G401 (cell line): Measurements from ENCODE around the gene KIRREL2. TPM values are rescaled to one million over a fixed set of nuclear protein-coding genes. Genes with fewer than 3 reads are reported as not detected.
A peak's percentile ranks its signal among the peaks of the same experiment; 100 is the strongest.
"Not testable (repeated sequence)": the region's sequence is repeated elsewhere in the genome, so short reads cannot be mapped to it uniquely, and the experiment has no call there.

Experiments used
- DNase-seq: peaks from one replicate; pipeline ENCODE4 v3.0.0-alpha.2; 2015; ENCODE audit warnings: low spot score
- in situ Hi-C: cut with HindIII; loops from 2 replicates; pipeline ENCODE4 v1.10.0; 2016; ENCODE audit warnings: low sequenced_read_pairs, mixed read lengths
- total RNA-seq: library from RNA; depleted of rRNA; stranded (reverse); fragments of >200 nt; shearing (Covaris generic); gene quantifications from 2 replicates; pipeline ENCODE4 v1.2.3, GENCODE V29; 2014

Gene KIRREL2
- total RNA-seq, 1 experiment from 2014 or later, result 5.2 TPM

DNA sequence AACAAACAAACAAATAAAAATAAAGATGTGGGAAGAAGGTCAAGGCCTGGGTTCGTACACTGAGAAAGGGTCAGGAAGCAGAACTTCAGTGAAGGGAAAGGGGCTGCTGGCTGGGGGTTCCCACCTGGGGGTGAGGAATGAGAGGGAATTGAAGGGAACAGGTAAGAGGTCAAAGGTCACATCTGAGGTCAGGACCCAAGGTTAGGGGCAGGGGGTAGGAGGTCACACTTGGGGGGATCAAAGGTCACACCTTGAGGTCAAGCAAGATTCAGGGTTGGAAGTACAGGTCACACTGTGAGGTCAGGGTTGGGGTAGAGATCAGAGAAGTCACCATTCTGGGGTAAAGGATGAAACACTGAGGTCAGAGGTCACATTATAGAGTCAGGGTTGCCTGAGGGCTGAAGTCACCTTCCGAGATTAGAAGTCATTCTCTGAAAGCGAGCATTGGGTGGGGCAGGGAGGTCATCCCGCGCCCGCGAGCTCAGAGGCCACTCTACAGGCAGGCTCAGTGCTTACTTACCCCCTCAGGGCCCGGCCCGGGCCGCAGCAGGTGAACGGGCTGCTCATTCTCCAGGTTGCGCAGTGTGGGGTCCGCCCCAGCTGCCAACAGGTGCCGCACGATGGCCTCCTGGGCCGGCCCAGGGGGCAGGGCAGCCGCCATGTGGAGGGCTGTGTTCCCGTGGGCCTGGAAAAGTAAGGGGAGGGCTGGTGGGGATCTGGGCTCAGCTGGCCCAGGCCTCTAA is 32.8 kb downstream of the KIRREL2 start:
- DNase-seq, result no peak
- in situ Hi-C loops, result no loop called here

DNA sequence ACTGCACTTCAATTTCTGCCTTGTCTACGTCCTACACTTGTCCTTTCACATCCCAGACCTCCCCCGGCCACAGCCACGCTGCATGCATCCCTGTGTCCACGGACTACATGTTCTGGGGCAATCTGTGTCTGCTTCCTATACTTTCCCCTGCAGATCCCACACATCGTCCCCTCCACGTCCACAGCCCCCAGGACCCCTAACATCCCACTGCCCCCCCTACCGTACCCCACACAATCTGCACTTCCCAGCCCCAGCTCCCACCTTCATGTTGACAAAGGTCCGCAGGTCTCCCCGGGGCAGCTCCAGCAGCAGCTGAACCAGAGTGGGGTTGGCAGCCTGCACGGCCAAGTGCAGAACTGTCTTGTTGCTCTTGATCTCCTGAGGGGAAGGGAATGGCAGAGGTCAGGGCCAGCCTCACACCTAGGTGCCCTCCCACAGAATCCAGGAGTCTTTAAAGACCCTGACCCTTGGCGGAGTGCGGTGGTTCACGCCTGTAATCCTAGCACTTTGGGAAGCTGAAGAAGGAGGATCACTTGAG is 33.5 kb downstream of the KIRREL2 start:
- in situ Hi-C loops, result no loop called here
- DNase-seq, result no peak

DNA sequence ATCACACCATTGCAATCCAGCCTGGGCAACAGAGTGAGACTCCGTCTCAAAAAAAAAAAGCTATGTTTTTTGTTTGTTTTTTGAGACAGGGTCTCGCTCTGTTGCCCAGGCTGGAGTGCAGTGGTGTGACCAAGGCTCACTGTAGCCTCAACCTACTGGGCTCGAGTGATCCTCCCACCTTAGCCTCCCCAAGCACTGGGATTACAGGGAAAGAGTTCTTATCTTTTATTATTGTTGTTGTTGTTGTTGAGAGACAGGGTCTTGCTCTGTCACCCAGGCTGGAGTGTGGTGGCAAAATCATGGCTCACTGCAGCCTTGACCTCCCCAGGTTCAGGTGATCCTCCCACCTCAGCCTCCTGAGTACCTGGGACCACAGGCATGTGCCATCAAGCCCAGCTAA is 35.1 kb downstream of the KIRREL2 start:
- DNase-seq, in situ Hi-C loops: not testable (repeated sequence)

DNA sequence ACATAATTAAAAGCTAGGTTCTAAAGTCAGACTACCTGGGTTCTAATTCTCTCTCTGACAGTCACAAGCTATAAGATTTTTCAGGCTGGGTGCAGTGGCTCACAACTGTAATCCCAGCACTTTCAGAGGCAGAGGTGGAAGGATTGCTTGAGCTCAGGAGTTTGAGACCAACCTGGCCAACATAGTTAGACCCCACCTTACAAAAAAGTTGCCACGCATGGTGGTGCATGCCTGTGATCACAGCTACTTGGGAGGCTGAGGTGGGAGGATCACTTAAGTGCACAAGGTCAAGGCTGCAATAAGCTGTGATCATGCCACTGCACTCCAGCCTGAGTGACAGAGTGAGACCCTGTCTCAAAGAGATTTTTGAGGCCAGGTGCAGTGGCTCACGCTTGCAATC is 37.6 kb downstream of the KIRREL2 start:
- DNase-seq, result no peak
- in situ Hi-C loops, result no loop called here

DNA sequence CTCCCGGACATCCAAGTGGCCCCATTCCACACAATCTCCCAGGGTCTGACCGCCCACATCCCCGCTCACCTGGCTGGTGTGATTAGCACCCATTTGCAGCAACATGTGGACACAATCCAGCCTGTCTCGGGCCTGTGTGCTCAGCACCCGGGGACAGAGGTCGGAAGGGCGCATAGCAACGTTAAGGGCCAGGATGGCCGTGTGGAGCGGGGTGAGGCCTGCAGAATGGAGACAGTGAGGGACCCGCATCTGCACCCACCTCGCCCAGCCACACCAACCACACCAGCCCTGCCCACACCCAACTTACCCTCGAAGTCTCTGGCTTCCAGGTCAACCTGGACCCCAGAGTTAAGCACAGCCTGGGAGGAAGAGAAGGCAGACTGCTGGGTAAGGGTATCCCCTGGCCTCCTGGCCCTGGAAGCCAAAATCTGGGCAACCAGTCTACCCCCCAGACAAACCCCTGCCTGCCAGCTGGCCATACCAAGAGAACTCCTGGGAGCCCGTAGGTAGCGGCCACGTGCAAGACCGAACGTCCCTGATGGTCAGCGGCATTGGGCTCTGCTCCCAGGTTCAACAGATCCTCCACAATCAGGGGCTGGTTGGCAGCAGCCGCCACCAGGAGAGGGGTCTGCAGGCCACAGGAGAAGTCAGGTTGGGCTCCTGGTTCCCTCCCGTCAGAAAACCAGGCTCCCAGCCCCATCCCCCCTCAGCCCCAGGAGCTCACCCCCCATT is 39.4 kb downstream of the KIRREL2 start:
- in situ Hi-C loops, result no loop called here
- no peak for DNase-seq

DNA sequence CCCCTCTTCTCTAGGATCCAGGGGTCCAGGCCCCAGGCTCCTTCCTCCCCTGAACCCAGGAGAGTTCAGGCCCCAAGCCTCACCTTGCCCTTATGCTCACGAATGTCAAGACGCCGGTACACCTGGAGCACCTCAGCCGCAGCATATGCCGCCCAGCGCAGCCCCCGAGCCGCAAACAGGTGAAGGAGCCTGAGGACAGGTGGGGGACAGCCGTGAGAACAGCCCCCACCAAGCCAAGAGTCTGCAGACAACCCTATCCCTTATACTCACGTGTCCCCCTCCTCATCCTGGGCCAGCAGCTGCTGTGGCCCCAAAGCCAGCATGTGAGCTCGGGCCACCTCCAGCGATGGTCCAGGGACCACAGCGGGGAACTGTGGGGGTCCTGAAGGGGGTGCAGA is 39.9 kb downstream of the KIRREL2 start:
- no peak for DNase-seq
- in situ Hi-C loops, result no loop called here

DNA sequence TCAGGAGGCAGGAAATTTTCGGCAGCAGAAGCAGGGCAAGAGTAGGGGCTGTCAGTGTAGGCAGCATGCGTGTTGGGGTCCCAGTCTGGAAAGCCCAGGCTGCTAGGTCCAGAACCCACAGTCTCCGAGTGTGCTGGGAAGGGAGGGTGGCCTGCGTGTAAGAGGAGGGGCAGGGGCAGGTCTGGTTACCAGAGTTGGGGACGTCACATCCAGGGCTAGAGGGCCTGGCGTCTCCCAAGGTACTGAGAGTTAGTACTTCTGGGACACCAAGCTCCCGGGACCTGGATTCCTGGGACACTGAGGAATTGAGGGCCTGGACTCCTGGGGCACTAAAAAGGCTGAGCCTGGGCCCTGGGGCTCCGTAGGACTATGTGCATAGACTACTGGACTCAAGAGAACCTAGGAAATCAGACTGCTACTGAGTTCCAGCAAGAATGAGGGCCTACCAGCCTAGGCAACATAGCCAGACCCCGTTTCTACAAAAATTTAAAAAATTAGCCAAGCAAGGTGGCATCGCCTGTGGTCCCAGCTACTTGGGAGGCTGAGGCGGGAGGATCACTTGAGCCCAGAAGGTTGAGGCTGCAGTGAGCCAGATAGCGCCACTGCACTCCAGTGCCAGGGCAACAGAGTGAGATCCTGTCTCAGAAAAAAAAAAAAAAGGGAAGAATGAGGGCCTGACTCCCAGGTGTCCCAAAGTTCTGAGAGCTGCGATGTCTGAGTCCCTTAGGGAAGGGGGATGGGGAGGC is 41.2 kb downstream of the KIRREL2 start:
- DNase-seq, result no peak
- in situ Hi-C loops, result no loop called here

DNA sequence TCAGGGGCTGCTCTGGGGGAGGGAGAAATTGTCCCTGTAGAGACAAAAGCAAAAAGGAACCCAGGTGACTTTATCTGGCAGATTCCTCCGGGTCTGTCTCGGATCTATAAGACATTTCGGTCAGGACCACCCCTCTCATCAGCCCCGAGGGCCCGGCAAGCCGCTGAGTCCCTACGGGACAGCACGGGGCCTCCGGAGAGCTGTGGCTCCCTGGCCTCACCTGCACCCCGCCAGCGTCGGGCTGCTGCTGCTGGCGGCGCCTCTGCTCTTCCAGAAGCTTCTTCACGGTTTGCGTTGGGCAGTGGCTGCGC is 41.7 kb downstream of the KIRREL2 start:
- DNase-seq, result no peak

DNA sequence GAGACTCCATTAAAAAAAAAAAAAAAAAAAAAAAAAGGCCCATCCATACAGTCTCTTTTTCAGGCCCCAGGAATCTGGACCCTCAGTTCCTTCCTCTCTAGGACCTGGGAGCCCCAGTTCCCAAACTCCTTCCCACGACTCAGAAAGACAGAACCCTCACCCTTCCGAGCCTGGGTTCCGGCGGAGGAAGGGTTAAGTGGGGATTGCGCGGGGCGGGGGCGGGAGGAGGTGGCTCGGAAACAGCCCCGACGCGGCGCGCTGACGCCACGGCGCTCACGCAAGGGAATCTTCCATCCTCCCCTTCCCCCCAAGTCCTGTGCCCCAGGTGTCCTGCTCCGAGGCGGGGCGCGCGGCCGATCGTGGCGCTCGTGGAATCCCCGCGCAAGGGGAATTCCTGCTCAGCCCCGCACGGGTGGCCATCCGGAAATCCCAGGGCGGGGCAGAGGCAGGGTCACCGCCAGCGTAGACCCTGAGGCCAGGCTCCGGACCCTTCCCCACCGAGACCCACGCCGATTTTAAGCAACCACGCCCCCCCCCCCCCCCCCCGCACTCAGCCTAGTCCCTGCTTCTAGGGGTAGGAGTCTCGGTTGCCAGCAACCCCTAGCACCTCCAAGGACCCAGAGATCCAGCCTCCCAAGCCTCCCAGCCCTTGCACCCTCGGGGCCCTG is 43.0 kb downstream of the KIRREL2 start:
- DNase-seq, result peak; percentile 93
- in situ Hi-C loops, result loop anchor here (5.0 kb wide), 1 partner anchor 47 kb away; the partner anchor contains the start of gene NPHS1

More for the DNA sequence above, 41.7 kb downstream of the KIRREL2 start:
- in situ Hi-C loops, result no loop called here

DNA sequence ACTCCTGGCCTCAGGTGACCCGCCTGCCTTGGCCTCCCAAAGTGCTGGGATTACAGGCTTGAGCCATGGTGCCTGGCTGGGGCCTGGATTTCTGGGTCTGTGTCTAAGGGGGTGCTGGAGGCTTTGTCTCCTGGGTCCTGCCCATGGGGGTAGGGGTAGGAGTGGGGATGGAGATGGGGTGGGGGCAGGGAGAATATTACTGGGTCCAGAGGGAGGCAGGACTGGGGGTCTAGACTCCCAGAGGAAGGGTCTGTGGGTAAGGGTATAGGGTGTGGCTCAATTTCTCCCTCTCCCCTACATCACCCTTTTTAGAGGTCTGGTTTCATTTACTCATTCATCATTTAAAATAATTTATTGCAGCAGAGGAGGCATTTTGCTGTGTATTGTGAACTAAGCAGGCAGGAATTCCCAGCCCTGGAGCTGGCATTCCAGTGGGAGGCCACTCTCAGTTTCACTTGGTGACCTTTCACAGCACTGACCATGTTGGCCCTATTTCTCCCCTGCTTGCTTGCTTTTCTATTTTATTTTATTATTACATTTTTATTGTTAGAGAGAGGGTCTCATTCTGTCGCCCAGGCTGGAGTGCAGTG is 44.4 kb downstream of the KIRREL2 start:
- DNase-seq, result no peak

DNA sequence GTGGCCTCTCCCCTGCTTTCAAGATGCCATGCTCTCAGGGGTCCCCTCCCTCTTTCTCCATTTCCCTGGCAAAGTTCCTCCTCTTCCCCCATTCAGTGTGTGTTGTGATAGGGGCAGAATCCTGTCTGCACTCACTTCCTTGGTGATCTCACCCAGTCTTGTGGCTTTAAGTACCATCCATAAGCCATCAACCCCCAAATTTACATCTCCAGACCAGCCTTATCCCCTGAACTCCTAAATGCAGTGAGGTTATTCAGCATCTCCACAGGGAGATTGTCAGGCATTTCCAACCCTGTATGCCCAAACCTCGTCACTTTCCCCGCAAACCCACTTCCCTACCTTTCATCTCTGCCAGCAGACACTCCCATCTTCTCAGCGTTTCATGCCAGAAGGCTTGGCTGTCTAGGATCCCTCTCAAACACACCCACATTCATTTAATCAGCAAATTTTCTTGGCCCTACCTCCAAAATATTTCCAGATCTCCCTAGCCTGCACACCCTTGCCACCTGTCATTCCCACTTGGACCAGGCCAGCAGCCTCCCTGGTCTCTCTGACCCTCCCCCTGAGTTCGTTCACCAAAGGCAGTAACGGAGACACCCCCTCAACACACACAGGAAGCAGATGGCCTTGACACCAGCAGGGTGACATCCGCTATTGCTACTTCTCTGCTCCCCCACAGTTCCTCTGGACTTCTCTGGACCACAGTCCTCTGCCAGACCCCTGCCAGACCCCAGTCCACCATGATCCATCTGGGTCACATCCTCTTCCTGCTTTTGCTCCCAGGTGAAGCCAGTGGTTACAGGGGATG is 45.3 kb downstream of the KIRREL2 start, which contains the start of gene HCST:
Gene HCST (plus strand): TSS at position 676 of the 808 bp plus-strand sequence. CDS start 65 bp downstream, at position 741.
- in situ Hi-C loops, result loop anchor here (5.0 kb wide), 1 partner anchor 50 kb away; the partner anchor contains the start of gene NPHS1
- no peak for DNase-seq

More for the DNA sequence above, 44.4 kb downstream of the KIRREL2 start:
- in situ Hi-C loops, result loop anchor here (5.0 kb wide), 1 partner anchor 49 kb away; the partner anchor contains the start of gene NPHS1

DNA sequence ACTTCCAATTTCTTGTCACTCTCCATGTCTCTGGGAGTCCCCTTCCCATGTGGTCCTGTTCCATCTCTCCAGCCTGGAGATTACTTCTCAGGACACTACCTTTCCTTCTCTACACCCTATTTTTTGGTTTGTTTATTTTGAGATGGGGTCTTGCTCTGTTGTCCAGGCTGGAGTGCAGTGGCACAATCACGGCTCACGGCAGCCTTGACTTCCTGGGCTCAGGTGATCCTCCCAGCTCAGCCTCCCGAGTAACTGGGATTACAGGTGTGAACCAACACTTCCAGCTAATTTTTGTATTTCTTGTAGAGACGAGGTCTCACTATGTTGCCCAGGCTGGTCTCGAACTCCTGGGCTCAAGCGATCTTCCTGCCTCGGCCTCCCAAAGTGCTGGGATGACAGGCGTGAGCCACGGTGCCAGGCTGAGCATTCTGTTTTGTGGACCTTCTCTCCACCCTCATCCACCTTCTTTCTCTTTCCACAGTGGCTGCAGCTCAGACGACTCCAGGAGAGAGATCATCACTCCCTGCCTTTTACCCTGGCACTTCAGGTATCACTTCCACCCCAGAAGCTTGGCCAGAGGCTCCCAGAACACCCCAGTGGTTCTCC is 46.3 kb downstream of the KIRREL2 start:
- DNase-seq, result no peak
- in situ Hi-C loops, result loop anchor here (5.0 kb wide), 1 partner anchor 51 kb away; the partner anchor contains the start of gene NPHS1

DNA sequence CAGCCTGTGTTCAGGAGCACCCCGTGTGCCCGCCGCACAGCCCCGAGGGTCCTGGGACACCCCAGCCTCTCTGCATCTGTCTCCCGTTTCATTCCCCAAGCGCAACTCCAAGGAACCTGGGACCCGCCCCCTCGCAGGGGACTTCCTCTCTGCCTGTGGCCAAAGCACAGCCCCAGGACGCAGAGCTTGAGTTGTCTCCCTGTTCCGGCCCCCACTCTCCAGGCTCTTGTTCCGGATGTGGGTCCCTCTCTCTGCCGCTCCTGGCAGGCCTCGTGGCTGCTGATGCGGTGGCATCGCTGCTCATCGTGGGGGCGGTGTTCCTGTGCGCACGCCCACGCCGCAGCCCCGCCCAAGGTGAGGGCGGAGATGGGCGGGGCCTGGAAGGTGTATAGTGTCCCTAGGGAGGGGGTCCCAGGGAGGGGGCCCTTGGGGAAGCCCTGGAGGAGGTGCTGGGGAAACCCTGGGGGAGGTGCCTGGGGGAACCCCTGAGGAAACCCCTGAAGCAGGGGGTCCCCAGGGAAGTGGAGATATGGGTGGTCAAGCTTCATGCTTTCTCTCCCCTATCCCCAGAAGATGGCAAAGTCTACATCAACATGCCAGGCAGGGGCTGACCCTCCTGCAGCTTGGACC is 47.0 kb downstream of the KIRREL2 start:
- in situ Hi-C loops, result loop anchor here (5.0 kb wide), 1 partner anchor 51 kb away; the partner anchor contains the start of gene NPHS1
- DNase-seq, result peak; percentile 38

DNA sequence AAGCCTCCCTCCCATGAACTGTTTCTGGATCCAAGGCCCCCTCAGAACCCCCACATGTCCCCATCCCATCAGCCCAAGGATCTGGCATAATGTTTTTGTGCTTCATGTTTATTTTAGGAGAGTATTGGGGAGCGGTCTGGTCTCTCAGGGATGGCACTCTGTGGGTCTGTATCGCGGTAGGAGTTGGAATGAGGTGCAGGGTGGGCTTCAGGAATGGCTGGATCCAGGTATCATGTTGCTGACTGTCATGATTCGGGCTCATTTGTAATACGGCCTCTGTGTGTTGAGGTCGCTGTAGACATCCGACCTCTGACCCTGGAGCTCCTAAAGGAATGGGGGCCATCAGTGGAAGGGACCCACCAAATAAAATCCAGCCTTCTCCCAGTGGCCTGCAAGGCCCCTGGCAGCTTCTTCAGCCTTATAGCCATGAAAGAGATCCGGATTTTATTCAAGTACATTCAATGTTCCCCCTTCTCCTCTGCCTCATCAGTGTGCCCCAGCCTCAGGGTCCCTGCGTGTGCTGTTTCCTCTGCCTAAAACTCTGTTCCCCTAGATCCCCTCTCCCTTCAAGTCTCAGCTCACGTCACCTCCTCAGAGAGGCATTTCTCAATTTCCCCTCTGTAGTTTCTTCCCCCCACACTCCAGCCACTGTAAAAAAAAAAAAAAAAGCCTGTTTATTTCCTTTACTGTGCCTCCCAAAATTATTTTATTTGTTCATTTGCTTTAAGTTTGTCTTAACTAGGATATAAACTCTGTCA is 47.8 kb downstream of the KIRREL2 start:
- no peak for DNase-seq
- in situ Hi-C loops, result loop anchor here (5.0 kb wide), 1 partner anchor 52 kb away; the partner anchor contains the start of gene NPHS1

DNA sequence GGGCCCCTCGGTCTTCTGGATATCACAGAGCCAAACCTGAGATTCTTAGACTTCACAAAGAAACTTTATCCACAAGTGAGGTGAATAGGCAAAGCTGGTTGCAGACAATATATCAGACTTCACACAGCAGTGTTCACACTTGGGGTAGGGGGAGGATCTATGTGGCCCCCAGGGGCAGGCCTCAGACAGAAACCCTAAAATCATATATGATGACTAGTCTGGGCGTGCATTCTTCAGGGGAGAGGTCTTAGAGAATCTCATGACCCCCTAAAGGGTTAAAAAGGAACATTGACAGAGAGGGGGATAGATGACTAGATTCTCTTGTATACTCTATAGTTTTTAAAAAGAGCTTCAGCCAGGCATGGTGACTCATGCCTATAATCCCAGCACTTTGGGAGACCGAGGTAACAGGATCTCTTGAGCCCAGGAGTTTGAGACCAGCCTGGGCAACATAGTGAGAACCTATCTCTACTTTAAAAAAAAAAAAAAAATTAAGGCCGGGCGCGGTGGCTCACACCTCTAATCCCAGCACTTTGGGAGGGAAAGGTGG is 48.5 kb downstream of the KIRREL2 start:
- in situ Hi-C loops, result no loop called here

DNA sequence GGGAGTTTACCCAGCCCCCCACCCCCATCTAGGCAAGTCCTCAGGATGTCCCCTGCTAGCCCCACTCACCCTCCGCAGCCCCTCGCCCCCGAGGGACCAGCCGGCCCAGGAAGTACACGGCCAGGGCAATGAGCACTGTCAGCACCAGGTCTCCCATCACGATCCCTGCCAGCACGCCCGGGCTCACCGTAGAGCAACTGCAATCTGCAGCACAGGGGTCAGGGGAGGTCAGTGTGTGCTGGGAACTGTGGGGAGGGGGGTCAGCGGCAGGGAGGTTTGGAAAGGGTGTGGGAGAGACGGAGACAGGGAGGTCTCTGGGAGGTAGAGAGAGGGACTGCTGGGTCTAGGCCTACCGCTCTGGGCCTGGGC is 50.6 kb downstream of the KIRREL2 start:
- no peak for DNase-seq
- in situ Hi-C loops, result no loop called here

More for the DNA sequence above, 48.5 kb downstream of the KIRREL2 start:
- no peak for DNase-seq
